NB4 (cell line): ENCODE data around the gene SPATS2.

ENCODE experiments used
- DNase-seq: peaks from one replicate; pipeline ENCODE4 v3.0.0; 2010; ENCODE audit warnings: low read depth
- H3K4me3 ChIP-seq: one replicate; pipeline ENCODE4 v1.5.1; 2011; ENCODE audit warnings: mild to moderate bottlenecking, low read depth, low read length, moderate library complexity
- MYC ChIP-seq: IDR thresholded peaks from 2 replicates; pipeline ENCODE4 v1.6.1; 2011; ENCODE audit warnings: low read depth, low read length
- POLR2A ChIP-seq: IDR thresholded peaks from 2 replicates; pipeline ENCODE4 v1.6.1; 2011; ENCODE audit warnings: mild to moderate bottlenecking; ENCODE audit not compliant: insufficient read length; ENCODE audit errors: extremely low read depth
- TF ChIP-seq, protein P1 (sequence below): IDR thresholded peaks from 2 replicates; pipeline ENCODE4 v1.6.1; 2011; ENCODE audit warnings: low read depth, low read length
- TF ChIP-seq, protein P2 (sequence below): IDR thresholded peaks from one replicate; pipeline ENCODE4 v1.5.1; 2012; ENCODE audit warnings: low read depth, low read length

The SPATS2 gene

DNA sequence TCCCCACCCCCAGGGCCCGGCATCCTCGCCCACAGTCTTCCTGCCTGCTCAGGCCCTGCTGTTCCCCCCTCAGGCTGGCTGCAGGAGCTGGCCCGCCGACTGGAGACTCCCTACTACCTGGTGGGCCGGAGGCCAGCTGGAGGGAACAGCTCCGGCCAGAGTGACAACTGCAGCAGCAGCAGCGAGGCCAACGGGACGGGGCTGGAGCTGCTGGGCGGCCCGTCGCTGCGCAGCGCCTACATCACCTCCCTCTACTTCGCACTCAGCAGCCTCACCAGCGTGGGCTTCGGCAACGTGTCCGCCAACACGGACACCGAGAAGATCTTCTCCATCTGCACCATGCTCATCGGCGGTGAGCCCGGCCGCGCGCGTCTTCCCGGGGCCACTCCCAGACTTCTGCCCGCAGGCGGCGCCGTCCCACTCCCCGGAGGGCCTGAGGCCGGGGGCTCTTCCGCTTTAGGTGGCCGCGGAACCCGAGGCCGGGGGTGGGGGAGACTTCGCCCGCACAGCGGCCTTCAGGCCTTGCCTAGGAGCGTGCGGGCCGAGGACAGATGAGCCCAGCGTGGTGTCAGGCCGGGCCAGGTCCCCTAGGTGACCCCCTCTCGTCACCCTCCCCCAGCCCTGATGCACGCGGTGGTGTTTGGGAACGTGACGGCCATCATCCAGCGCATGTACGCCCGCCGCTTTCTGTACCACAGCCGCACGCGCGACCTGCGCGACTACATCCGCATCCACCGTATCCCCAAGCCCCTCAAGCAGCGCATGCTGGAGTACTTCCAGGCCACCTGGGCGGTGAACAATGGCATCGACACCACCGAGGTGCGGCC lies 181.8 kb downstream of the SPATS2 start:
- no peak overlapping the region for H3K4me3 ChIP-seq
- DNase-seq = no peak
- TF ChIP-seq MYC (no peak), POLR2A (no peak)
- TF ChIP-seq, protein P1, sequence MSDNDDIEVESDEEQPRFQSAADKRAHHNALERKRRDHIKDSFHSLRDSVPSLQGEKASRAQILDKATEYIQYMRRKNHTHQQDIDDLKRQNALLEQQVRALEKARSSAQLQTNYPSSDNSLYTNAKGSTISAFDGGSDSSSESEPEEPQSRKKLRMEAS = no peak
- TF ChIP-seq, protein P2, sequence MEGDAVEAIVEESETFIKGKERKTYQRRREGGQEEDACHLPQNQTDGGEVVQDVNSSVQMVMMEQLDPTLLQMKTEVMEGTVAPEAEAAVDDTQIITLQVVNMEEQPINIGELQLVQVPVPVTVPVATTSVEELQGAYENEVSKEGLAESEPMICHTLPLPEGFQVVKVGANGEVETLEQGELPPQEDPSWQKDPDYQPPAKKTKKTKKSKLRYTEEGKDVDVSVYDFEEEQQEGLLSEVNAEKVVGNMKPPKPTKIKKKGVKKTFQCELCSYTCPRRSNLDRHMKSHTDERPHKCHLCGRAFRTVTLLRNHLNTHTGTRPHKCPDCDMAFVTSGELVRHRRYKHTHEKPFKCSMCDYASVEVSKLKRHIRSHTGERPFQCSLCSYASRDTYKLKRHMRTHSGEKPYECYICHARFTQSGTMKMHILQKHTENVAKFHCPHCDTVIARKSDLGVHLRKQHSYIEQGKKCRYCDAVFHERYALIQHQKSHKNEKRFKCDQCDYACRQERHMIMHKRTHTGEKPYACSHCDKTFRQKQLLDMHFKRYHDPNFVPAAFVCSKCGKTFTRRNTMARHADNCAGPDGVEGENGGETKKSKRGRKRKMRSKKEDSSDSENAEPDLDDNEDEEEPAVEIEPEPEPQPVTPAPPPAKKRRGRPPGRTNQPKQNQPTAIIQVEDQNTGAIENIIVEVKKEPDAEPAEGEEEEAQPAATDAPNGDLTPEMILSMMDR = no peak

DNA sequence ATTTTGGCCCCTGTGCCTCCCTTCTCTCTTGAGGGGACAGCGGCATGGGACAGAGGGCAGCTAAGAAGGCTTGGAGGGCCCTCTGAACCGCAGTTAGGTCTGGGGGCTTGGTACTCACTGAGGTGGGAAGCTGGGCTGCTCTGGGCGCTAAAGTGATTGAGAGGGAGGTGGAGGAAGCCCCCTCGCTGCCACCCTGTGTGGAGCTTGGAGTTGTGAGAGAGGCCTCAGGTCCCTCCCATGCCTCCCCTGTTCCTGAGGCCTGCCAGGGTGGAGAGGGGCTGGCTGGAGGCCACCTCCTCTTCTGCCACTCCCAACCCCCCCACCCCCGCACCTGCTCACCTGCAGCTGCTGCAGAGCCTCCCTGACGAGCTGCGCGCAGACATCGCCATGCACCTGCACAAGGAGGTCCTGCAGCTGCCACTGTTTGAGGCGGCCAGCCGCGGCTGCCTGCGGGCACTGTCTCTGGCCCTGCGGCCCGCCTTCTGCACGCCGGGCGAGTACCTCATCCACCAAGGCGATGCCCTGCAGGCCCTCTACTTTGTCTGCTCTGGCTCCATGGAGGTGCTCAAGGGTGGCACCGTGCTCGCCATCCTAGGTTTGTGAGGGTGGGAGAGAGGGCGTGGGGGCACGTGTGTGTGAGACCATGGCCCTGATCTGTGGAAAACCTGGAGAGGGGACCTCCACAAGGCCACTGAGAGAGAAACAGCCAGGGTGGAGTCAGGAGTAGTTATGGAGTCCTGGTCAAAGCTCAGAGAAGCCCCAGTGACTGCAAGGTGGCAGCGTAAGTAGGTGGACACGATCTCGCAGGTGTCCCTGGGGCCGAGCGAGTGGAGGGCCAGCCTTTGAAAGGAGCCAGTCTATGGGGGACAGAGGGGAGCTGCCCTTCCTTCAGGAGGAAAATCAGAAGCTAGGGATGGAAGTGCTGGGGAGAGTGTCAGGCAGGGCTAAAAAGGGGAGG lies 182.8 kb downstream of the SPATS2 start:
- H3K4me3 ChIP-seq = no peak overlapping the region
- TF ChIP-seq MYC (no peak), POLR2A (no peak)
- TF ChIP-seq, protein P1 = no peak
- TF ChIP-seq, protein P2 = no peak
- no peak for DNase-seq

DNA sequence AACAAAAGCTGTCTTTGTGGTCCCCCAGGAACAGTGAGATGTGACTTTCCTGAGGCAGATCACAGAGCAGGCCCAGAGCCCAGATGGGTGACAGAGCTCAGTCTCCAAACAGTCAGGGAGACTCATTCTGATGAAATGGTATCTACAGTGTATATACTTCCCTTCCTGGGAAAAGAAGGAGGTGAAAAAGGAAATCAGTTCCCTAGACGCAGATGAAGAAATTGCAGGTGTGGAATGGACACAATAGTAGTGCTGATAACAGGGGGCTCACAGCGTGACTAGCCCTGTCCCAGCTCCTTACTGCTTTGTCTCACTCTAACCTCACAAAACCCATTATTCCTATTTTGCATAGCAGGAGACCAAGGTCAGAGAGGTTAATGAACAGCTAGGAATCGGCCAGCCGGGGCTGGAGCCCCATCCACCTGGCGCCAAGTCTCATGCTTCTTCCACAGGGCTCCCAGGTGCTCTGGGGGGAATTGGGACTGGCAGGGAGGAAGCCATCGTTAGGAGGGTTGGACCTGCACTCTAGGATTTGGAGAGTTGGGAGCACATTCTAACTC lies 183.5 kb downstream of the SPATS2 start:
- H3K4me3 ChIP-seq = no peak overlapping the region
- DNase-seq = no peak
- TF ChIP-seq, protein P2 = no peak
- TF ChIP-seq MYC (no peak), POLR2A (no peak)
- TF ChIP-seq, protein P1 = no peak

DNA sequence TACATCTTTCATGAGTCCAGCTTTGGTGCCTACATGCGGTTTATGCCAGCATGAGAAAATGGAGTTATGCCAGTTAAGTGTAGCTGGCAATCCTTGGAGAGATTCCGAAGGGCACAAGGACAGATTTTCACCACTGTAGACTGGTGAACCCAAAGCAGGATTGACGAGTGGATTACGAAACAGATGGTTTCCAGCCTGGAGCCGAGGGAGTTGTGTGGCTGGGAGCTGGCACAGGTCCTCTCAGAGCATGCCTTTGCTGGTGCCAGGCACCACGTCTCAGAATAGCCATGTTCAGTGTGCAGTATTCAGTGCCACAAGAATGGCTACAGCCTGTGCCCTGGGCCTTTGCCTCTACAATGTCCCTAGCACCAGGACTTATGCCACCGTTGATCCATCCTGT lies 184.8 kb downstream of the SPATS2 start:
- TF ChIP-seq, protein P2 = no peak
- no peak for TF ChIP-seq MYC
- no peak for TF ChIP-seq POLR2A
- TF ChIP-seq, protein P1 = no peak
- DNase-seq = no peak
- no peak overlapping the region for H3K4me3 ChIP-seq

DNA sequence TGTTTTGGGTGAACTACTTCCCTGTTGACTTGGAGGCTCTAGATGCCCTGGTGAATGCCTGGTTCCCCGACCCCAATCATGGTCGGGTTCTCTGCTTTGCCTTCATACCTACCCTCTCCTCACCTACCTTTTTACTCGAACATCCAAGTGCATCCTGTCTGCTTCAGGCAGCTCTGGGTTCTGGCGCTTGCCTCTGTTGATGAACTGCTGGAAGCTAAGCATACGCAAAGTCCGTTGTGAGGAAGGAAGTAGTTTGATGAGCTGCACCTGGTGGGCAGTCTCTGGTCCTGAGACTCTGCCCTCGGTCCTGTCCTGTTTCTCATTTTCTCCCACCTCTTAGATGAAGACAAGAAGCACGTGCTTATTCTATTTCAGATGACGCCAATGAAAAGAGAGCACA lies 185.2 kb downstream of the SPATS2 start:
- H3K4me3 ChIP-seq = no peak overlapping the region
- TF ChIP-seq MYC = no peak
- DNase-seq = no peak

DNA sequence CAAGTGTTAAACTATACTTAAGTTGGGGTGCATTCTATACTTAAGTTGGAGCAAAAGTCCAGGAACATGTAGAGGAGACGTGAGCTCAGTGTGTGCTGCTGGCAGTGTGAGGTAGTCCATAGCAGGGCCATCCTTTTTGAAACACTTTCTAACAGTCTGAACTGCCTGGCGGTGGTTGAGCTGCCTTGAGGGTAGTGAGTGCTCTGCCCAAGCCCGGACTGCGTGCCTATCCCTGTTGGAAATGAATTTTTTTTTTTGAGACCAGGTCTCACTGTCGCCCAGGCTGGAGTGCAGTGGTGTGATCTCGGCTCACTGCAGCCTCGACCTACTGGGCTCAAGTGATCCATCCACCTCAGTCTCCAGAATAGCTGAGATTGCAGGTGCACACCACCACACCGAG lies 185.6 kb downstream of the SPATS2 start:
- no peak overlapping the region for H3K4me3 ChIP-seq
- no peak for DNase-seq
- TF ChIP-seq MYC = no peak
